Panc1 (cell line): ENCODE results near the gene EPDR1.

Source experiments
- POLR2AphosphoS5 ChIP-seq: IDR thresholded peaks from 2 replicates; pipeline ENCODE4 v1.6.1; 2012; ENCODE audit warnings: mild to moderate bottlenecking, low read depth, low read length, moderate library complexity
- SIN3A ChIP-seq: IDR thresholded peaks from 2 replicates; pipeline ENCODE4 v1.6.1; 2012; ENCODE audit warnings: low read depth, mild to moderate bottlenecking, low read length, moderate library complexity, borderline replicate concordance; ENCODE audit not compliant: insufficient read depth
- TCF7L2 ChIP-seq: IDR thresholded peaks from 2 replicates; pipeline ENCODE4 v1.6.1; 2011; ENCODE audit warnings: mild to moderate bottlenecking, low read depth, low read length, inconsistent platforms
- TF ChIP-seq, protein P1 (sequence below): fragments of 450-650 bp; IDR thresholded peaks from 2 replicates; pipeline ENCODE4 v1.5.1; 2017; ENCODE audit warnings: mild to moderate bottlenecking
- TF ChIP-seq, protein P2 (sequence below), 2 experiments: IDR thresholded peaks; 2 replicates each; pipeline ENCODE4 v1.6.1; 2011 to 2012; ENCODE audit warnings: low read depth in 2 of 2, control low read depth in 1 of 2, low read length in 1 of 2, mild to moderate bottlenecking in 1 of 2, moderate library complexity in 1 of 2; ENCODE audit not compliant: insufficient read depth in 1 of 2

DNA sequence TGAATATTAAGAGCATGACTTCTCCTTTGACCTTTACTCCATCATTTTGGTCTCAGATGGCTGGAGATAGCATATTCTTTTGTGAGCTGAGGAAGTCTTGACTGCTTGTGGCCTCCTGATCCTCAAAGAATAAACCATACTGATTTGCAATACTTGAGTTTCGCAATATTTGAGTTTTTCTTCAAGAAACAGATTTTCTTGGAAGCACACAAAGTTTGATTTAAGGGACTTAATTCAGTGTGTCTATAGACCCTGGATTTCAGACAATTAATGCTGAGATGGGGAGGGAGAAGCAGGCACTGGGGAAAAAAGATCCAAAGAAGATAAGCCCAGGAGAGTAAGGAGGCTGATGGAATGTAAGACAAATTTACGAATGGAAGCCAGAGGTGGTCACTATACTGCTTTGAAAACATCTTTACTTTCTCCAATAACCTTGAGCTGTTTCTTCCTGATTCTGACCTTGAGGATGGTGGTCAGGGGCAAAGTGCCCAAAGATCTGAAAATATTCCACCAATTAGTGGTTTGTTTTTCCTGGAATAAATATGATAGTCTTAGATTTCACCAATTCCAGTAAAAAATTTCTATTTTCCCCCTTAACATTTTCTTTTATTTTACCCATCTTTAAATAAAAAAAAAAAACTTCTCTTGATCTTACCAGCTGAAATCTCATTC is 7.5 kb downstream of the EPDR1 start:
- TF ChIP-seq, protein P1, sequence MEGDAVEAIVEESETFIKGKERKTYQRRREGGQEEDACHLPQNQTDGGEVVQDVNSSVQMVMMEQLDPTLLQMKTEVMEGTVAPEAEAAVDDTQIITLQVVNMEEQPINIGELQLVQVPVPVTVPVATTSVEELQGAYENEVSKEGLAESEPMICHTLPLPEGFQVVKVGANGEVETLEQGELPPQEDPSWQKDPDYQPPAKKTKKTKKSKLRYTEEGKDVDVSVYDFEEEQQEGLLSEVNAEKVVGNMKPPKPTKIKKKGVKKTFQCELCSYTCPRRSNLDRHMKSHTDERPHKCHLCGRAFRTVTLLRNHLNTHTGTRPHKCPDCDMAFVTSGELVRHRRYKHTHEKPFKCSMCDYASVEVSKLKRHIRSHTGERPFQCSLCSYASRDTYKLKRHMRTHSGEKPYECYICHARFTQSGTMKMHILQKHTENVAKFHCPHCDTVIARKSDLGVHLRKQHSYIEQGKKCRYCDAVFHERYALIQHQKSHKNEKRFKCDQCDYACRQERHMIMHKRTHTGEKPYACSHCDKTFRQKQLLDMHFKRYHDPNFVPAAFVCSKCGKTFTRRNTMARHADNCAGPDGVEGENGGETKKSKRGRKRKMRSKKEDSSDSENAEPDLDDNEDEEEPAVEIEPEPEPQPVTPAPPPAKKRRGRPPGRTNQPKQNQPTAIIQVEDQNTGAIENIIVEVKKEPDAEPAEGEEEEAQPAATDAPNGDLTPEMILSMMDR = no peak
- TF ChIP-seq POLR2AphosphoS5 = no peak
- TF ChIP-seq SIN3A = no peak
- TF ChIP-seq, protein P2, sequence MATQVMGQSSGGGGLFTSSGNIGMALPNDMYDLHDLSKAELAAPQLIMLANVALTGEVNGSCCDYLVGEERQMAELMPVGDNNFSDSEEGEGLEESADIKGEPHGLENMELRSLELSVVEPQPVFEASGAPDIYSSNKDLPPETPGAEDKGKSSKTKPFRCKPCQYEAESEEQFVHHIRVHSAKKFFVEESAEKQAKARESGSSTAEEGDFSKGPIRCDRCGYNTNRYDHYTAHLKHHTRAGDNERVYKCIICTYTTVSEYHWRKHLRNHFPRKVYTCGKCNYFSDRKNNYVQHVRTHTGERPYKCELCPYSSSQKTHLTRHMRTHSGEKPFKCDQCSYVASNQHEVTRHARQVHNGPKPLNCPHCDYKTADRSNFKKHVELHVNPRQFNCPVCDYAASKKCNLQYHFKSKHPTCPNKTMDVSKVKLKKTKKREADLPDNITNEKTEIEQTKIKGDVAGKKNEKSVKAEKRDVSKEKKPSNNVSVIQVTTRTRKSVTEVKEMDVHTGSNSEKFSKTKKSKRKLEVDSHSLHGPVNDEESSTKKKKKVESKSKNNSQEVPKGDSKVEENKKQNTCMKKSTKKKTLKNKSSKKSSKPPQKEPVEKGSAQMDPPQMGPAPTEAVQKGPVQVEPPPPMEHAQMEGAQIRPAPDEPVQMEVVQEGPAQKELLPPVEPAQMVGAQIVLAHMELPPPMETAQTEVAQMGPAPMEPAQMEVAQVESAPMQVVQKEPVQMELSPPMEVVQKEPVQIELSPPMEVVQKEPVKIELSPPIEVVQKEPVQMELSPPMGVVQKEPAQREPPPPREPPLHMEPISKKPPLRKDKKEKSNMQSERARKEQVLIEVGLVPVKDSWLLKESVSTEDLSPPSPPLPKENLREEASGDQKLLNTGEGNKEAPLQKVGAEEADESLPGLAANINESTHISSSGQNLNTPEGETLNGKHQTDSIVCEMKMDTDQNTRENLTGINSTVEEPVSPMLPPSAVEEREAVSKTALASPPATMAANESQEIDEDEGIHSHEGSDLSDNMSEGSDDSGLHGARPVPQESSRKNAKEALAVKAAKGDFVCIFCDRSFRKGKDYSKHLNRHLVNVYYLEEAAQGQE (IDR thresholded peaks at IDR 0.05; ENCODE audit: insufficient read depth in 1 of 2, low read depth in 2 of 2, low read length in 1 of 2) = no peak
- no peak for TF ChIP-seq TCF7L2
